Ascending aorta (tissue), 2 donors: ENCODE results near the gene TMEM116. TPM values are rescaled to one million over a fixed set of nuclear protein-coding genes. Genes with fewer than 3 reads are reported as not detected.

Experiments
- DNase-seq, 2 donors: peaks; one replicate each; pipeline ENCODE4 v3.0.0-alpha.2; 2019; ENCODE audit warnings: low spot score in 2 of 2
- H3K27ac ChIP-seq, 2 donors: fragments of 200-600 bp; sonication (generic); one replicate each; pipeline ENCODE4 v1.5.1; 2016 to 2017; ENCODE audit warnings: mild to moderate bottlenecking in 1 of 2
- H3K27me3 ChIP-seq: fragments of 200-600 bp; sonication (generic); one replicate; pipeline ENCODE4 v1.5.1; 2017
- H3K36me3 ChIP-seq, 2 donors: fragments of 200-600 bp; sonication (generic); one replicate each; pipeline ENCODE4 v1.5.1; 2016
- H3K4me1 ChIP-seq, 2 donors: fragments of 200-600 bp; sonication (generic); one replicate each; pipeline ENCODE4 v1.5.1; 2016 to 2017; ENCODE audit warnings: mild to moderate bottlenecking in 1 of 2
- H3K4me3 ChIP-seq, 2 donors: fragments of 200-600 bp; sonication (generic); one replicate each; pipeline ENCODE4 v1.5.1; 2016 to 2017; ENCODE audit warnings: mild to moderate bottlenecking in 1 of 2
- H3K9me3 ChIP-seq, 2 donors: fragments of 200-600 bp; sonication (generic); one replicate each; pipeline ENCODE4 v1.5.1; 2016
- intact Hi-C: fragments of 100-400 bp; cut with DNase I; formaldehyde crosslinking; loops from one replicate; pipeline ENCODE4 v1.15.1; 2023
- total RNA-seq: library from RNA; depleted of rRNA; stranded (reverse); fragments of >200 nt; gene quantifications from one replicate; pipeline ENCODE4 v1.1.0, GENCODE V29; 2016
- TF ChIP-seq, protein P1 (sequence below), 3 experiments: fragments of 200-600 bp in 2 of 3; fragments of 450-650 bp in 1 of 3; sonication (generic) in 2 of 3; IDR thresholded peaks; one replicate each; pipeline ENCODE4 v1.5.1; 2016 to 2019; ENCODE audit warnings: antibody characterized with exemption in 3 of 3, mild to moderate bottlenecking in 1 of 3, moderate library complexity in 1 of 3

Gene TMEM116
- total RNA-seq, 1 donor from 2014 or later, result 2.2 TPM

GRCh38 chr12:111926631-111927030, 86.3 kb downstream of the TMEM116 start:
- DNase-seq, result no peak
- no peaks in the 10 kb centered on the region for H3K4me1 ChIP-seq
- H3K27me3 ChIP-seq, result no peaks in the 10 kb centered on the region
- H3K9me3 ChIP-seq, result no peaks in the 10 kb centered on the region
- no peak overlapping the region for H3K4me3 ChIP-seq
- H3K36me3 ChIP-seq, result no peaks in the 10 kb centered on the region
- intact Hi-C loops, result no loop called here
- TF ChIP-seq, protein P1, sequence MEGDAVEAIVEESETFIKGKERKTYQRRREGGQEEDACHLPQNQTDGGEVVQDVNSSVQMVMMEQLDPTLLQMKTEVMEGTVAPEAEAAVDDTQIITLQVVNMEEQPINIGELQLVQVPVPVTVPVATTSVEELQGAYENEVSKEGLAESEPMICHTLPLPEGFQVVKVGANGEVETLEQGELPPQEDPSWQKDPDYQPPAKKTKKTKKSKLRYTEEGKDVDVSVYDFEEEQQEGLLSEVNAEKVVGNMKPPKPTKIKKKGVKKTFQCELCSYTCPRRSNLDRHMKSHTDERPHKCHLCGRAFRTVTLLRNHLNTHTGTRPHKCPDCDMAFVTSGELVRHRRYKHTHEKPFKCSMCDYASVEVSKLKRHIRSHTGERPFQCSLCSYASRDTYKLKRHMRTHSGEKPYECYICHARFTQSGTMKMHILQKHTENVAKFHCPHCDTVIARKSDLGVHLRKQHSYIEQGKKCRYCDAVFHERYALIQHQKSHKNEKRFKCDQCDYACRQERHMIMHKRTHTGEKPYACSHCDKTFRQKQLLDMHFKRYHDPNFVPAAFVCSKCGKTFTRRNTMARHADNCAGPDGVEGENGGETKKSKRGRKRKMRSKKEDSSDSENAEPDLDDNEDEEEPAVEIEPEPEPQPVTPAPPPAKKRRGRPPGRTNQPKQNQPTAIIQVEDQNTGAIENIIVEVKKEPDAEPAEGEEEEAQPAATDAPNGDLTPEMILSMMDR (IDR thresholded peaks at IDR 0.05), result no peak
- H3K27ac ChIP-seq, result no peak overlapping the region

- Histone ChIP-seq H3K36me3 (no peaks in the 10 kb centered on the region), H3K27me3 (no peaks in the 10 kb centered on the region), H3K4me3 (no peak overlapping the region), H3K9me3 (no peaks in the 10 kb centered on the region), H3K27ac (no peak overlapping the region), H3K4me1 (no peaks in the 10 kb centered on the region)
- DNase-seq, result no peak
- TF ChIP-seq, protein P1 (IDR thresholded peaks at IDR 0.05), result no peak
- intact Hi-C loops, result no loop called here
These were observed 87.8 kb downstream of the TMEM116 start for GRCh38 chr12:111925171-111925570.

DNA sequence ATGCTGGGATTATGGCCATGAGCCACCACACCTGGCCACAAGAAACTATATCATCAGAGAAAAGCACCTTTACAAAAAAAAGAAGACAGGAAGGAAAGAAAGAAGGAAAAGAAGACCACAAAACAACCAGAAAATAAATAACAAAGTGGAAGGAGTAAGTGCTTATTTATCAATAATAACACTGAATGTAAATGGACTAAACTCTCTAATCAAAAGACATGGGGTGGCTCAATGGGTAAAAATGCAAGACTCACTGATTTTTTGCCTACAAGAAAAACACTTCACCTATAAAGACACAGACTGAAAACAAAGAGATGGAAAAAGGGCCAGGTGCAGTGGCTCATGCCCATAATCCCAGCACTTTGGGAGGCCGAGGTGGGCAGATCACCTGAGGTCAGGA, 105.2 kb downstream of the TMEM116 start:
- no peaks in the 10 kb centered on the region for H3K27me3 ChIP-seq
- intact Hi-C loops, result no loop called here
- no peak overlapping the region for H3K27ac ChIP-seq
- peaks cover 0 to 13% of the 10 kb centered on the region in 2 donors for H3K9me3 ChIP-seq
- no peaks in the 10 kb centered on the region for H3K36me3 ChIP-seq
- H3K4me1 ChIP-seq, result no peaks in the 10 kb centered on the region
- no peak overlapping the region for H3K4me3 ChIP-seq
- no peak for DNase-seq
- TF ChIP-seq, protein P1 (IDR thresholded peaks at IDR 0.05), result no peak

DNA sequence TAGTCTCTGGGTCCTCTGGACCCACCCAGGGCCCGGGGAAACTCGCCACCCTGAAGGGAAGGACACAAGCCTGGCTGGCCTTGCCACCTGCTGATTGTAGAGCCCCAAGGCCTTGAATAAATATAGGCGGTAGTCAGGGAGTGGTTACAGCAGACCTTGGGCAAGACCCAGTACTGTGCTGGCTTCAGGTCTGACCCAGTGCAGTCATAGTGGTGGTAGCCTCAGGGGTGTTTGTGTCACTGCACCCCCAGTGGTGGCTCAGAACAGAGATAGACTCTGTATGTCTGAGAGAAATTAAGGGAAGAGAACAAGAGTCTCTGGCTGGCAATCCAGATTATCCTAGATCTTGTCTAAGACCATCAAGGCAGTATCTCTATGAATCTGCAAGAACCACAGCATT, 107.5 kb downstream of the TMEM116 start:
- H3K27ac ChIP-seq, result no peak overlapping the region
- no peak for DNase-seq
- TF ChIP-seq, protein P1 (IDR thresholded peaks at IDR 0.05), result no peak
- intact Hi-C loops, result no loop called here
- no peaks in the 10 kb centered on the region for H3K27me3 ChIP-seq
- H3K4me1 ChIP-seq, result no peaks in the 10 kb centered on the region
- H3K4me3 ChIP-seq, result no peak overlapping the region
- H3K9me3 ChIP-seq, result peaks cover 0 to 13% of the 10 kb centered on the region in 2 donors
- no peaks in the 10 kb centered on the region for H3K36me3 ChIP-seq

GRCh38 chr12:111904446-111904975, 108.5 kb downstream of the TMEM116 start:
- Histone ChIP-seq H3K27me3 (no peaks in the 10 kb centered on the region), H3K4me1 (no peaks in the 10 kb centered on the region), H3K36me3 (peaks cover 0 to 3% of the 10 kb centered on the region in 2 donors), H3K4me3 (no peak overlapping the region), H3K27ac (no peak overlapping the region), H3K9me3 (peaks cover 0 to 11% of the 10 kb centered on the region in 2 donors)
- no peak for DNase-seq
- TF ChIP-seq, protein P1 (IDR thresholded peaks at IDR 0.05), result no peak
- intact Hi-C loops, result no loop called here

GRCh38 chr12:111901182-111901581, 111.8 kb downstream of the TMEM116 start:
- Histone ChIP-seq H3K9me3 (no peaks in the 10 kb centered on the region), H3K4me1 (no peaks in the 10 kb centered on the region), H3K4me3 (no peak overlapping the region), H3K27ac (no peak overlapping the region), H3K27me3 (no peaks in the 10 kb centered on the region), H3K36me3 (peaks cover 6 to 17% of the 10 kb centered on the region in 2 donors)
- no peak for DNase-seq
- intact Hi-C loops, result no loop called here
- TF ChIP-seq, protein P1 (IDR thresholded peaks at IDR 0.05), result no peak
